ENCODE results near the gene GPRASP3. TPM values are rescaled to one million over a fixed set of nuclear protein-coding genes. Genes with fewer than 3 reads are reported as not detected.

The GPRASP3 gene
- total RNA-seq, 2 donors from 2014 or later = 7.4 to 16.4 TPM

DNA sequence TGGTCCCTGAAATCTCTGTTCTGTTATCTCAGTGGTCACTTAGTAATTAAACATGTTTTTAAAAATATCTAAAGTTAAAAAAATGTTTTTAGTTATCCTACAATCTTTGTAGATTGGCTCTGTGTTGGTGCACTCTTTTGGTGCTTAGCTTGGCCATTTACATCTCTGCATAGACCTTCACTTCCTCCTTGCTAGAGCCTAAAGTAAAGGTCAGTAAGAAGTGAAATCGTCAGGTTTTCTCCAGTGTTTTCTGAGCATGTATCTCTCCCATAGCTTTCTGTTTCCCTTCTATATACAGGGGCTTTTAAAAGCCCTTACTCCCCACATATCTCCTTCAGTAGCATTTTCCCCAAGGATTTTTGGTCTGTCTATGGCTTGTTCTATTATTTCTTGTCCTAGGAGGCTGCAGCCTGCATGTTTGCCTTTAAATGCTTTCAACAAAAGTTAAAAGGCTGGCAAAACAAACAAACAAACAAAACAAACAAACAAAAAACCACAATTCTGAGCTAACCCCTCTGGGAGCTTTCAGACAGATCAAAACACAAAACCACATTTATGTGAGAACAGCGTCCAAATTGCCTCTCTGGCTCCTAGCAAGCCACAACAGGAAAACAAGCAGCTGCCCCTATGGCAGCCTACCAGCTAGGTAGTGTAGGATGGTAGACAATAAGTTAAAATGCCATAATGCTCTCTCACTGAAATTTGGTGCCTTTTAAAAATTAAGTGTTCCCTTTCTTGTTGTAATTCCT lies 35.6 kb upstream of the GPRASP3 start:
- Mint-ChIP-seq H3K27ac (no peak overlapping the region), H3K36me3 (ENCODE audit: low read depth) (peaks cover 8% of the 10 kb centered on the region), H3K4me3 (no peak overlapping the region), H3K4me1 (no peaks in the 10 kb centered on the region), H3K27me3 (ENCODE audit: insufficient read depth) (no peaks in the 10 kb centered on the region), H3K9me3 (peaks cover 66% of the 10 kb centered on the region)
- Histone ChIP-seq H3K9me3 (ENCODE audit: control insufficient read depth, low read length) (peaks cover 5% of the 10 kb centered on the region), H3K36me3 (ENCODE audit: control insufficient read depth, insufficient read depth, low read length) (no peaks in the 10 kb centered on the region), H3K27me3 (ENCODE audit: control insufficient read depth, insufficient read depth, low read length, poor library complexity, severe bottlenecking) (no peaks in the 10 kb centered on the region), H3K4me3 (ENCODE audit: low read length) (no peak overlapping the region), H3K4me1 (ENCODE audit: control insufficient read depth, insufficient read depth, low read length) (no peaks in the 10 kb centered on the region), H3K27ac (ENCODE audit: low read depth, low read length) (no peak overlapping the region), H3K9ac (ENCODE audit: extremely low read depth, low read length, poor library complexity, severe bottlenecking) (no peak overlapping the region)
- TF ChIP-seq, protein P1, sequence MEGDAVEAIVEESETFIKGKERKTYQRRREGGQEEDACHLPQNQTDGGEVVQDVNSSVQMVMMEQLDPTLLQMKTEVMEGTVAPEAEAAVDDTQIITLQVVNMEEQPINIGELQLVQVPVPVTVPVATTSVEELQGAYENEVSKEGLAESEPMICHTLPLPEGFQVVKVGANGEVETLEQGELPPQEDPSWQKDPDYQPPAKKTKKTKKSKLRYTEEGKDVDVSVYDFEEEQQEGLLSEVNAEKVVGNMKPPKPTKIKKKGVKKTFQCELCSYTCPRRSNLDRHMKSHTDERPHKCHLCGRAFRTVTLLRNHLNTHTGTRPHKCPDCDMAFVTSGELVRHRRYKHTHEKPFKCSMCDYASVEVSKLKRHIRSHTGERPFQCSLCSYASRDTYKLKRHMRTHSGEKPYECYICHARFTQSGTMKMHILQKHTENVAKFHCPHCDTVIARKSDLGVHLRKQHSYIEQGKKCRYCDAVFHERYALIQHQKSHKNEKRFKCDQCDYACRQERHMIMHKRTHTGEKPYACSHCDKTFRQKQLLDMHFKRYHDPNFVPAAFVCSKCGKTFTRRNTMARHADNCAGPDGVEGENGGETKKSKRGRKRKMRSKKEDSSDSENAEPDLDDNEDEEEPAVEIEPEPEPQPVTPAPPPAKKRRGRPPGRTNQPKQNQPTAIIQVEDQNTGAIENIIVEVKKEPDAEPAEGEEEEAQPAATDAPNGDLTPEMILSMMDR (conservative IDR thresholded peaks at IDR 0.05) = no peak
- no peak for DNase-seq
- 75% methylated on average over 2 of the region's 2 CpGs; no CpG with 5 or more reads in 1 of the 2 experiments for WGBS, 2 experiments (ENCODE audit: insufficient coverage in 1 of 2, insufficient read length in 1 of 2)

DNA sequence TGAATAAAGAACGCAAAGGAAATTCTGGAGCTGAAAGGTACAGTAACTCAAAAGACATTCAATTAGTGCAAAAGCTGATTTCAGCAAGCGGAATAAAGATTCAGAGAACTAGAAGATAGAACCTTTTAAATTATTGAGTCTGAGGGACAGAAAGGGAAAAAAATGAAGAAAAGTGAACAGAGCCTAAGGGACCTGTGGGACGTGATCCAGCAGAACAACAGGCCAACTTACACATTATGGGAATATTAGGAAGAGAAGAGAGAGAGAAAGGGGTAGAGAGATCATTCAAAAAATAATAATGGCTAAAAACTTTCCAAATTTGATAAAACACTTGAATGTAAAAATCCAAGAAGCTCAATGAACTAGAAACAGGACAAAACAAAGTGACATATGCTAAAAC lies 25.8 kb upstream of the GPRASP3 start:
- Histone ChIP-seq H3K27ac (ENCODE audit: low read depth, low read length) (no peak overlapping the region), H3K4me1 (ENCODE audit: control insufficient read depth, insufficient read depth, low read length) (no peaks in the 10 kb centered on the region), H3K36me3 (ENCODE audit: control insufficient read depth, insufficient read depth, low read length) (no peaks in the 10 kb centered on the region), H3K9me3 (ENCODE audit: control insufficient read depth, low read length) (no peaks in the 10 kb centered on the region), H3K4me3 (ENCODE audit: low read length) (no peak overlapping the region), H3K27me3 (ENCODE audit: control insufficient read depth, insufficient read depth, low read length, poor library complexity, severe bottlenecking) (no peaks in the 10 kb centered on the region), H3K9ac (ENCODE audit: extremely low read depth, low read length, poor library complexity, severe bottlenecking) (no peak overlapping the region)
- Mint-ChIP-seq H3K27ac (no peak overlapping the region), H3K4me3 (no peak overlapping the region), H3K9me3 (peaks cover 71% of the 10 kb centered on the region), H3K27me3 (ENCODE audit: insufficient read depth) (no peaks in the 10 kb centered on the region), H3K36me3 (ENCODE audit: low read depth) (peaks cover 1% of the 10 kb centered on the region), H3K4me1 (no peaks in the 10 kb centered on the region)
- 93 to 100% methylated on average over 1 to 3 of the region's 3 CpGs for WGBS, 2 experiments (ENCODE audit: insufficient coverage in 1 of 2, insufficient read length in 1 of 2)
- DNase-seq = no peak
- TF ChIP-seq, protein P1 (conservative IDR thresholded peaks at IDR 0.05) = no peak

DNA sequence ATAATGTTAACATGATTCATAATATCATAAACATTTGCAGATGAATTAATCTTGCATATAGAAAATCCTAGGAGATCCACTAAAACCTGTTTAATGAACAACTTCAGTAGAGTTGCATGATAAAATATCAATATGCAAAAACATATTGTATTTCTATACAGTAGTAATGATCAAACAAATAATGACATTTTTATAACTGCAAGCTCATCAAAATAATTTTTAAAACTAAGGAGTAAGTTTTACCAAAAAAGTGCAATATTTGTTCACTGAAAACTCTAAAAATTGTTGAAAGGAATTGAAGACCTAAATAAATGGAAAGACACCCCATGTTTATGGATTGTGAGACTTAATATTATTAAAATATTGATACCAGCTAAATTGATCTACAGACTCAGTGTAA lies 24.2 kb upstream of the GPRASP3 start:
- Histone ChIP-seq H3K9ac (ENCODE audit: extremely low read depth, low read length, poor library complexity, severe bottlenecking) (no peak overlapping the region), H3K4me1 (ENCODE audit: control insufficient read depth, insufficient read depth, low read length) (no peaks in the 10 kb centered on the region), H3K4me3 (ENCODE audit: low read length) (no peak overlapping the region), H3K36me3 (ENCODE audit: control insufficient read depth, insufficient read depth, low read length) (no peaks in the 10 kb centered on the region), H3K27me3 (ENCODE audit: control insufficient read depth, insufficient read depth, low read length, poor library complexity, severe bottlenecking) (no peaks in the 10 kb centered on the region), H3K27ac (ENCODE audit: low read depth, low read length) (no peak overlapping the region), H3K9me3 (ENCODE audit: control insufficient read depth, low read length) (no peaks in the 10 kb centered on the region)
- peaks cover 62% of the 10 kb centered on the region for H3K9me3 Mint-ChIP-seq
- no peak overlapping the region for H3K4me3 Mint-ChIP-seq
- no peaks in the 10 kb centered on the region for H3K4me1 Mint-ChIP-seq
- H3K27me3 Mint-ChIP-seq (ENCODE audit: insufficient read depth) = no peaks in the 10 kb centered on the region
- no peaks in the 10 kb centered on the region for H3K36me3 Mint-ChIP-seq (ENCODE audit: low read depth)
- DNase-seq = no peak
- TF ChIP-seq, protein P1 (conservative IDR thresholded peaks at IDR 0.05) = no peak
- H3K27ac Mint-ChIP-seq = no peak overlapping the region
